NCI-H2029 (cell line): ENCODE data around the gene LCLAT1.
"Not testable (repeated sequence)": the region's sequence is repeated elsewhere in the genome, so short reads cannot be mapped to it uniquely, and the experiment has no call there.

ENCODE experiments used
- DNase-seq: peaks from one replicate; lab custom pipeline; 2025; lab: John Stamatoyannopoulos, UW

Gene LCLAT1

DNA sequence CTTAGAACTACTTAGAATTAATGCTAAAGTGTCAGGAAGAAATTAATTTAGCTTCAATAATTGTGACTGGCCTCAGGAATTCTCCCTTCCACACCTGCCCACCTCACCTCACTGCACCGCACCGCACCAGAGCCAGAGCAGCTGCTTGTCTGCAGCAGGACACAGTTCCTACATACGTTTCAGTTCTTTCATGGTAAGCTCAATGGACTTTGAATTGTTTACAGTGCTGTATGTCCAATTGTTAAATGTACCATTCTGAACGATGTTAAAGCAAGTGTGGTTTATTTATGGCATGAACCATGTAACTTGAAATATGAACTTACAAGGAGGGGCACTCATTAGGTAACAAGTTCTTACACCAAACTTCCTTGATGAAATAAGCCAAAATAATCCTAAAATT, 196.0 kb downstream of the LCLAT1 start:
- not testable (repeated sequence) for DNase-seq

GRCh38 chr2:30643674-30644073, 196.6 kb downstream of the LCLAT1 start:
- DNase-seq, result no peak

GRCh38 chr2:30645081-30645744, 198.2 kb downstream of the LCLAT1 start:
- peak; percentile 74 for DNase-seq

- DNase-seq, result no peak
Measured at GRCh38 chr2:30645745-30646119, 198.7 kb downstream of the LCLAT1 start.

DNA sequence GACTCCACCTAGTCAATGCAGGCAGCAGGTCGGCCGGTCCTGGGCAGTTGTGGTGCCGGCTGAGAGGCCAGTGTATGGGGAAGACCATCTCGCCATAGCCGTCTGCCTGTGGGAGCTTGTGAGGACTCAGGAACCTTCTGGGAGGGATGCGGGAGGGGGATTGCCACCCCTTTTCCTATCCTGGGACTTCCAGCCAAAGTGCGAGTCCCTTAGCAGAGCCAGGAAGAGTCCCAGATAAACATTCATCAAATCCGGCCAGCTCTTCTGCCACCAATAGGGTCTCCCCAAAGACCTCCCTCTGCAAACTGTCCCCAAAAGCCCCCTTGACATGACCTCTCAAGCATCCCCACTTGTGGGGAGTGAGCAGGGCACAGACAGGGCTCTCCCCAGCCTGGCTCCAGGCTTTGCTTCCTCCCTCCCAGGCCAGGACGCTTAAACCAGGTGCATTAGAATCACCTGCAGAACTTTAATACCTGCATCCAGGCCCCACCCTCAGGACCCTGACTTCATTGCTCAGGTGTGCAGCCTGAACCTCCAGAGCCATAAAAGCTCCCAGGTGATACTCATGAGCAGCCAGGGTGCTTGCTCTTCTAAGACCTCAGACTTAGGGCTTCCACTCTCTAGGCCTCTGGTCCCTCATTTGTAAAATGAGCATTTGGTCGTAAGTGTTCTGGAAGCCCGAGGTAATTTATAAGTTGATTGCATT, 200.9 kb downstream of the LCLAT1 start:
- DNase-seq, result no peak

DNA sequence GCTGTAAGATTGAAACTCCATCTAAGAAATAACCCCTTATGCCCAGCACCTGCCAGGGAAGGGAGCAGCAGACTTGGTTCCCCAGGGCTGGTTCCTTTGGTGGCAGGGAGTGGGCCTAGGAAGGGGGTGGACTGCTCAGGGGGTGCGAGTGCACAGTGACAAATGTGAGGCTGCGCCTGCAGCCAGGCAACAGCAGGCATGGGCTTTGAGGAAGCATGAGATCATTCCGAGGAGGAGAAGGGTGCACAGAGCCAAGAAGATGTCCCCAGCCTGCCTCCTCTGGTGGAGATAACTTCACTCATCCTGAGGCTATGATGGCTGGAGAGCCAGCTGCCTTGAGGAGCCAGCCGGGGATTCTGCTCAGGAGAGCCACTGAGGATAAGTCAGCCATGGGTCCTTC, 202.2 kb downstream of the LCLAT1 start:
- DNase-seq, result no peak

- no peak for DNase-seq
Measured at GRCh38 chr2:30649828-30650227, 202.8 kb downstream of the LCLAT1 start.

- DNase-seq, result no peak
Measured at GRCh38 chr2:30652271-30652915, 205.3 kb downstream of the LCLAT1 start.

- no peak for DNase-seq
Measured at GRCh38 chr2:30653847-30654246, 206.8 kb downstream of the LCLAT1 start.

- no peak for DNase-seq
Measured at GRCh38 chr2:30654404-30654803, 207.4 kb downstream of the LCLAT1 start.

DNA sequence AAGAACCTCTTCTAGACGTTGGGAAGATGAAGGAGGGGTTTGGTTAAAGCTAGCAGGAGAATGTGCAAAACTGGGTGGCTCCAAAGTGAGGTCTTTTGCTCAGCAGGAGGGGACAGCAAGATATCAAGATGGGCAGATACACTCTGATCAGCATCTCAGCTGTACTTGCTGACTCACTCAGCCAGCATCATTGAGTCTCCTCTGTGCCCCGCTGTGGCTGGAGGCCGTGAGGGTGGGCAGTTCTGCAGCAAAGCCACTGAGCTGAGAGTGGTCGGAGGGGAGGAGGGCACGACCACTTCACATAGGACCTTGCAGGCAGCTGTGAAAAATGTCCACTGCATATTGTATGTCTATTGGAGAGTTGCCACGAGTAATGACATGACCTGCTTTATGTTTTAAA, 208.2 kb downstream of the LCLAT1 start:
- no peak for DNase-seq

DNA sequence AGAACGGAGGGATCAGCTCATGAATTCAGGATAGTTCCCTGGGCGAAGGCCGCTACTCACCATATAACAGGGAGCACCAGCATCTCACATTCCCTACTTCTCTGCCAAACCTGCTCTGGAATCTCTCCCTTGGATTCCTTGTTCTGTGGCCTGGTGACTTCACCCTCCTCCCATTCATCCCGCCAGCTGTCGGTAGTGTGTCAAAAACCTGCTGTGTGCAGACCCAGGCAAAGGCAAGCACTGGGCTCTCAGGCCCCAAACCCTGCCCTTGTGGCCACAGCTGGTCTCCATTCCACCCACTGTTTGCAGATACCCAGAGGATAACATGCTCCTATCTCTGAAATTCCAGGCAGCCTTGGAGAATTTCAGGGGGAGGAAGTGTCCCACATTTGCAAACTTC, 208.6 kb downstream of the LCLAT1 start:
- no peak for DNase-seq

DNA sequence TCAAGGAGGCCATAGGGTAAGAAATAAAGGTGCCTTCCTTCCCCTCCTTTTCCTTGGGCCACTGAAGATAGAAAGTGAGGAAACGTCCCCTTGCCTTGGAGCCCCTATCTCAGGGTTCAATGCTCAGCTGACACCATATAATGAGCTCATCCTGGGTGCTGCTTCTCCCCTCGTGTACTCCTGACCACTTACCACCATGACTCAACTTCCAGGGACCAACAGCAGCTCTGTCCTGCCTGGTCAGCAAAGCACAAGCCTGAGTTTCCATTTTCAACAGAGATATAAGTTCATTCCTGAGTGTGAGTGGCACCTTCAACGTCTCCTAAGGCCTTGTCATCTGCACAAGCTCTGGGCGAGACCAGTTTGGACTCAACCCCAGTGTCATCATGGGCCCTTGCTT, 209.0 kb downstream of the LCLAT1 start:
- DNase-seq, result no peak

DNA sequence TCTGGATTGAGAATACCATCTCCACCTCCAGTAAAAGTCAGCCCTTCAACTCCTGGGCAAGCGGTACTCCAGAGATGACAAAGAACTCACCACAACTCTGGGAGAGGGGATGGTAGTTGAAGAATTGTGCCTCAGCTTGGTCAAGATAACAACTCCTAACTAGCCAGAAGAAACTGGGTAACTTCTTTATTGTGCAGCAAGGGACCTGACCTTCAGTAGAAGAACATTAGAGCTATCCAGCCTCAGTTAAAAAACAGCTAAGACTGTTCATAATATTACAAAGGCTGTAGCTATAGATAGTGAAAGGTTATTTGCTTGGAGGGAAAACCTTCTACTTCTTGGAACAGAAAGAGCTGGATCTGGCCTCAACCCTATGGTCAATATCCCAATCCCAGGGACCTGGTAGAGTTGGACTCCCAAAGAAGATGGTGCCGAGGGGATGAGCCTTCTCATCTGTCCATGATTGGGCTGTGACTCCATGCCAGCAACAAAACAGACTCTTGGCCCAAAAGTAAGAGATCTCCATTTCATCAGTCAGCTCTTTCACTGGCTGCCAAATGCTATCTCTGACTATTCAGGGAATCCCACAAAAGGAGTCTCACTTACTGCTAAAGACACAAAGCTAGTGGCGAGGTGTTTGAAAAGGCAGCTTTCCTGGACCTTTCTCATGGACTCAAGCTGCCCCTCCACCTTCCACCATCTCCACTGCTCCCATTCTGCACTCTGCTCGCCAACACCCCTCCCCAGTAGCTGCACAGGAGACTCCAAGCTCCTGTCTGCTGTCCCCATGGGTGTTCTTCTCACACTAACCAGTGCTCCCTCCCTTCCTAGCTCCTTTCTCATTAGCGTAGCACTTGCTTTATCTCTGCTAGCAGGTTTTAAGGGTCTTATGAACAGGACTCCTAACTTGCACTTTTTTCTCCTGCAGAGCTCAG, 214.4 kb downstream of the LCLAT1 start:
- no peak for DNase-seq

DNA sequence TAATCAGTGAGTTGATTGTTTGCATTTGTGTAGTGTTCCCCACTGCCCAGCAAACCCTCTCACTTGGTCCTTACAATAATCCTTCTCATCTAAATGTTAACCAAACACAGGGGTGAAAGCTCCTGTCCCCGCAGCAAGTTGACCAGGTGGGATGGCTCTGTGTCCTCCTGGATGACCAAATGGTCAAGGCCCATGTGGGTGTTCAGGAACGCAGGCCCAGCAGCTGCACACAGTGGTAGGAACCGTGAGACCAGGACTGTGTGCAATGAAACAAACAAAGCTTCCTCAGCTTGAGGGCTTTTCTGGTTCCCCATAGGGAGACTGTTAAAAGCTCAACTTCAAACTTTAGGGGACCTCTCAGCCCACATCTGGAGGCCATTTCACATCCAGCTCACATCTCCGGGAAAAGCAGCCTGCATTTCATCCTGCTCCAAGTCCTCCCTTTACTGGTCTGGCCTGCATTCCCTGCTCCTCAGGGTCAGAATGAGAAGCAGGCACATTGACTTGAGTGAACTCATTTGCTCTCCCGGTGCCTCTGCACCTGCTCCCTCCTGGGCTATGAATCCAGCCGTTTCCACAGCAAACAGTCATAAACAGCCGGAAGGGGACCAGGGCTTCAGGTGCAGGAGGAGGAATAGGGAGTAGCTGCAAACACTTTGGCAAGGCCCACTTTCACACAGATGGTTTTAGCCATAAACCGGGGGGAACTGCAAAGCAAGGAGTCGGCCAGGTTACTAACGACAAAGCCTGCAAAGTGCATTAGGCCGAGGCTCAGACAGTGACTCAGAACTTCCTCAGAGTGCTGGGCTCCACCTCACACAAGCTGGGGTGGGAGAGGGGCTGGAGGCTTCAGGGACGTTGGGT, 215.5 kb downstream of the LCLAT1 start:
- peak; percentile 82 for DNase-seq

DNA sequence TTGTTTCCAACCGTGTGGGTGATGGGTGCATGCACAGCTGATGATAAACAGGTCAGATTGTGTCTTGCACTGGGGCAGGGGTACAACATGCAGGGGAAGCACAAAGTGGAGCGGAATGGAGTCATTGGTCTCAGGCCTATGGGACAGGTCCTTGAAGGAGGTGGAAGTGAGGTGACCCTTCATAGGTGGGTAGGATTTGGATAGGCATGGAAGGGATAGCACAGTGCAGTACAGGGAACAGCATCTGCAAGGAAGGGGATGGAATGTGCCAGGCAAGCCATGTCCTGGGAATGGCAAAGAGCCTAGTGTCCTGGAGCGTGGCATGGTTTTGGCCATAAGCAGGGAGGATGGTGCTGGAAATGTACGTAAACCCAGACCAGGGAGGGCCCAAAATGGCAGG, 216.3 kb downstream of the LCLAT1 start:
- no peak for DNase-seq

- DNase-seq, result no peak
Measured at GRCh38 chr2:30663806-30664205, 216.8 kb downstream of the LCLAT1 start.

- no peak for DNase-seq
Measured at GRCh38 chr2:30664761-30665358, 217.8 kb downstream of the LCLAT1 start.

GRCh38 chr2:30665761-30666265, 218.8 kb downstream of the LCLAT1 start:
- DNase-seq, result no peak

DNA sequence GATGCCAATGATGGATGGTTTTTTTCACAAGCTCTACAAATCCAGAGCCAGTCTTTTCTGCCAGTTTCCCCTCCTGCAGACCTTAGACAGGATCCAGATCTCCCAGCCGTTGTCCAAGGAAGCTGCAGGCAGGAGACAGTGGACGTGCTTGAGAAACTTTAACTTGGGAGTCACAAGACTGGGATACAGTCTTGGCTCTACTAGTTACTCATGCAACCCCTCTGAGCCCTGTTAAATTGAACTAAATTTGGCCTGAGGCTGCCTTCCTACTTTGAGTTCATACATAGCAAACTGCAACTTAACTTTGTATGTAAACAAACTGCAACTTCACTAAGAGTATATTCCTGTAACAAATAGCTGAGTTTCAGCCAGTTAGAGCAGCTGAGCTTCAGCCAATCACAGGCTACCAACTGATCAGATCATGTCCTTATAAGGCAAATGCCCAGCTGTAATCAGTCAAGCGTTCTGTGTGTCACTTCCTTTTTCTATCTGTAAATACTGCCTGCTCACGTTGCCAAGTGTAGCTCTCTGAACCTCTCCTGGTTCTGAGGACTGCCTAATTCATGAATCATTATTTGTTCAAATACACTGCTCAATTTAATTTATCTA, 219.3 kb downstream of the LCLAT1 start:
- peak; percentile 92 for DNase-seq
